Stimulated activated CD8-positive, alpha-beta memory T cell treated with anti-CD3 and anti-CD28 coated beads, Interleukin-12 subunit alpha, Interleukin-12 subunit beta, amount 100 ng/mL, for 1 hour (primary cell): ENCODE results near the gene EXT2.

Experiments used
- DNase-seq: peaks from one replicate; pipeline ENCODE4 v3.0.0-alpha.2; 2020; ENCODE audit warnings: low read depth

The EXT2 gene

GRCh38 chr11:44205352-44205751 is 109.9 kb downstream of the EXT2 start:
- DNase-seq = no peak

DNA sequence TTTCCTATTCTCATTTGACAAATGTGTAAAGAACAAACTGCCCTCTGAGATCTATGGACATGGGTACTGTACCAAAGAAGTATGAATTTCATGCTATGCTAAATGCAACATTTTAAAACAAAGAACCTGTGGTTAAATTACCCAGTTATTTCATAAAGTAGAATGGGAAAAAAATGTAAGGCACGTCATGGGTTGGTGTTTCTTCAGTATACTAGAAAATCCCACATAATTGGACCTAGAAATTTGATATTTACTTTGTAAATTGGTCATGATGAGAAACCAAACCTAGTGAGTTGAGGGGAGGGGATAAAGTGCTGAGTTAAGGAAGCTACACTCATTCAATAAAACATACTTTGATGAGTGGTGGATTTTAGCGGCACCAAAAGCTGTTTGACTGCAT is 110.4 kb downstream of the EXT2 start:
- no peak for DNase-seq

- no peak for DNase-seq
Observed at GRCh38 chr11:44207292-44207691, 111.8 kb downstream of the EXT2 start.

DNA sequence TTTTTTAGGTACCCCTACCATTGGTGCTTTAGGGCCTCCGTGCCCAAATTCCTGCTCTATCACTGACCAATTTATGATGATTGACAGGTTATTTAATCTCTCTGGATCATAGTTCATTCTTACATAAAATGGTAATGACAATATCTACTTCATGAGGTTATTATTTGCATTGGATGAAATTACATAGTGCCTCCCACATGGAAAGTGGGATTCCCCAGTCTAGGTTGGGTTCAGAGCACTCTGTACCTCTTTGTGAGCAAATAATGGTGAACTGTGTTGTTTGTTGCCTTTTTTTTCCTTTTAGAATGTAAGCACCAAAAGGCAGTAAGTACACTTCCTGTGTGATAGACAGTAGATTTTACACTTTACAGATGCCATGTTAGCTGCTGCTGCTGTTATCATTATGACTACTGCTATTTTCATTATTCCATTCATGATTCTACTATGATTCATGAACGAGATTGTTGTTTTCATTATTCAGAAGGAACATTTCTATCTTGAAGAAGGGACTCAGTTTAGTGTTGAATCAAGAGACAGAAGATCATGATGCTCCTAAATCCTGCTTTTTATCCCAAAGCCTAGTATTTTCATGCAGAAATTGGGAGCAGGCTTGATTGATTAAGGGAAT is 113.6 kb downstream of the EXT2 start:
- no peak for DNase-seq

- DNase-seq = no peak
Observed at GRCh38 chr11:44212128-44212527, 116.7 kb downstream of the EXT2 start.

DNA sequence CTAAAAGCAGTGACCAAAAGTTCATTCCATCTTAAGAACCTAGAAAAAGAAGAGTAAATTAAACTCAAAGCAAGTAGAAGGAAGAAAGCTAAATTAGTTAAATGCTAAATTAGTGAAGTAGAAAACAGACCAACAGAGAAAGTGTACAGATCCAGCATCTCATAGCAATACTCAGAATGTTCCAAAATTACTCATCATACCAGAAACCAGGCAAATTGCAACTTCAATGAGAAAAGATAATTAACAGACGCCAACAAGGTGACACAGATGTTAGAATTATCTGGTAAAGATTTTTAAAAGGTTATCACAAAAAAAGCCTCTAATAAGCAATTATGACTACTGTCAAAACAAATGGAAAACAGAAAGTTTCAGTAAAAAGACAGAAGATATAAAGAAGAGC is 117.7 kb downstream of the EXT2 start:
- no peak for DNase-seq

- DNase-seq = no peak
Observed at GRCh38 chr11:44217432-44217831, 122.0 kb downstream of the EXT2 start.

DNA sequence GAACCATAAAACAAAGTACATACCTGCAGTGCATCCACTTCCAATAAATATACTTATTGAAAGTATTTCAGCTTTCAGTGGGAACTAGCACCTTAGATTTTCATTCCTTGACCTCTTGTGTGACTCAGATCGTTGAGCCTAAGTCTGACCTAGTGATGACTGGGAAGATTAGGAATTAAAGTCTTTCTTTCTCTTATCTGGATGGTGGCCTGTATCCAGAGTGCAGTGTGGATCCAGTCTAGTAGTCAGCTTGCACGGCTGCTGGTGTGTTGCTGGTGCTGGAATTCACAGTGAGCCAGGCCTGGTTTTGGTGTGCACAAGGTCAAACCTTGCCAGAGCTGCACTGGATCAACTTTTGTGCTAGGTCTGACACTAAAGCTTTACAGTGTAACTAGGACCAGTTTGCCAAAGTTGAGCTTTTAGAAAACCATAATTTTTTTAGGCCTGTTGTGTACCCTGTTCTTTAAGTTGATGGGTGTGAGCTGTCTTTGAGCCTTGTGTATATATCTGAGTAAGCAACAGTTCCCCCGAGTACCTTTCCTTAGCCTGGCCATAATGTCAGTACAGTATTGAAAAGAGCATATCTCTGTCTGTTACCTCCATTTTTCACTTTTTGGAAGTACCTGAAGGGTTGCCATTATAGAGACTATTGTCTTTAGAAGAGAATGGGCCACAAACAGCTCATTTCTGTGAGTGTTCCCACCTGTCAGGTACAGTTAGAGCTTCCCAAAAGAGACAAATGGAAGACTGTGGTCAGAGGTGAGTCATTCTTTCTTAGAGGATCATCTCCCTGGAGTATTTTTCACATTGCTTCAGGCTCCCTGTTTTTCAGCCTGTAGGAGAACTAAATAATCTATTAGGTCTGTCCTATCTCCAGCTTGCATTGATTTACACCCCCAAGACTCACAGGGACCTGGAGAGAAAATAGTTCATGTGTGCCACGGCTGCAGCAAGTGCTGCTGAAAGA is 124.6 kb downstream of the EXT2 start:
- no peak for DNase-seq

DNA sequence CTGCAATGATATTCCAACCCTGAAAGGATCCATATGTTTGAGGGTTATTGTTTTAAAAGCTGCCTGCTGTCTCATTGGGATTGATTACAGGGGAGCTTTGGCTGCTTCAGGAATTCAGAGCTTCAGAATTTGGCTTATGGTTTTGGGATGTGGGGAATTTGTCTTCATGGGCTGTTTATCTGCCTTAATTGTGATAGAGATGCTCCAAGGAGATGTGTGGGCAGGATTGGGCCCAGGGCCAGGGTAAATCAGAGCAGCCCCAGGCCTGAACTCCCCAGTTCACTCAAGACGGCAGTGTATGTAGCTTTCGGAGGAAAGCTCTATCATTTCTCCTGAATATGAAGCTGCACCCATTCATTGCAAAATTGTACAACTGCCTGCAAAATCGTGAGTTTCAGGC is 126.0 kb downstream of the EXT2 start:
- no peak for DNase-seq

- no peak for DNase-seq
Observed at GRCh38 chr11:44221992-44222391, 126.5 kb downstream of the EXT2 start.

GRCh38 chr11:44223238-44223637 is 127.8 kb downstream of the EXT2 start:
- no peak for DNase-seq

DNA sequence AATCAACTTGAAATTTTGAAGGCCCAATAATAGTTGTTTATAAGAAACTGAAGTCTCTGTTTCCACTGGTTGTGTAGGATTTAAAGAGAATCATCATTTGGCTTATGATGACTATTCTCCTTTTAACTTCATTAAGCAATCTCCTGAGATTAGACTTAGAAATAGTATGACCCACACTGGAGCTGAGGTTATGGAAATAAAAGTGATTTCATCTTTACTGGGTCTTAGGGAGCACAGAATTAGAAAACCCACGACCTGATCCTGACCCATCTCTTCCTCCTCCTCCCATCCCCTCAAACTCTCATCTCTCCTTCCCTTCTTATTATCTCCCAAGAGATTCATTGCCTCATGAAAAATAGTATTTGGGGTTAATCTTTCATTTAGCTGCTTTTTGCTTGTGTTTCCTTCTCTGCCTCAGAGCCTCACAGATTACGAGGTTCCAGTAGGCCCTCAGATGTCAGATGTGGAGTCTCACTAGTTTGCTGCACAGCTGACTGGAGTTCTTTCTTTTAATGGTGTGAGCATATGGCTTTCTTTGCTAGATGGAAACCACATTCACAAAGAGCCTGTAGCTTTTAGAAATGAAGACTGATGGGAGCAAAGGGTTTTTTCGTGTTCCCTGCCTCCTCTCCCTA is 129.5 kb downstream of the EXT2 start:
- DNase-seq = no peak

- DNase-seq = no peak
Observed at GRCh38 chr11:44226490-44226889, 131.0 kb downstream of the EXT2 start.

DNA sequence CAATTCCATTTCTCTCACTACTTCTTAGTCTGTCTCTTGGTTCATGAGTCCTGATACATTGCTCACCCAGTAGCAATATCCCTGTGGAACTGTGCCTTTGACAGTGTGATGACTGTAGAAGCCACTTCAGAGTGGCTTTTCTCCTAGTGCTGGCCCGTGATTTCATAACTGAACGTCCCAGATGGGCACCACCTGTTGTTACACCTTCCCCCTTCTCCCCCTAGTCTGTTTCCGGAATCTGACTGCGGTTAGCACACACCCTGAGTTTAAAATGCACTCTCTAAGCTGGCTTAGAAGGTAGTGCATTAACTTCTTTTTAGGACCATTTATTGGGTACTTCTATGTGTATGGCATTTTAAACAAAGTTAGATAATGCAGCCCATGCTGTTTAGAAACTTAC is 131.5 kb downstream of the EXT2 start:
- no peak for DNase-seq

- DNase-seq = no peak
Observed at GRCh38 chr11:44228379-44228778, 132.9 kb downstream of the EXT2 start.

- DNase-seq = no peak
Observed at GRCh38 chr11:44229098-44229497, 133.6 kb downstream of the EXT2 start.

- no peak for DNase-seq
Observed at GRCh38 chr11:44229624-44230023, 134.1 kb downstream of the EXT2 start.

DNA sequence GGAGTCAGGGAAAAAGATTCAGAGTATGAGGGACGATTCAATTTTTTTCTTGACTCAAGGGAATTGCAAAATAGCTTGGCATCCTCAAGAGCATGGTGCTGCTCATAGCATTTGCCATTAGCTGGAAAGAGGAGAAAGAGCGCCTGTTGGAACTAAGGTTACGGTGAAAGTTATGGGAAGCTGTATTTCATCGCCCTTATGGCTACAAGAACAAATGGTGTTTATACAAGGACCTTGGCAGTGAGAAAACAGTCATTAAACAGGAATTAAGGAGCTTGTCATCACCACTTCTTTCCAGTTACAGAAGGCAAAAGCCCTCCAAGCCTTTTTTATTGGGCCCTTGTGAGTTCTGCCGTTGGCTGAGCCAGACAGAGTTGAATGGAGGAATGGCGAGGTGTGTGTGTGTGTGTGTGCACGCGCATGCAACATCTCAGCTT is 140.3 kb downstream of the EXT2 start:
- DNase-seq = no peak

- DNase-seq = no peak
Observed at GRCh38 chr11:44236296-44236695, 140.8 kb downstream of the EXT2 start.

GRCh38 chr11:44237156-44237555 is 141.7 kb downstream of the EXT2 start:
- no peak for DNase-seq

- DNase-seq = no peak
Observed at GRCh38 chr11:44241851-44242250, 146.4 kb downstream of the EXT2 start.

DNA sequence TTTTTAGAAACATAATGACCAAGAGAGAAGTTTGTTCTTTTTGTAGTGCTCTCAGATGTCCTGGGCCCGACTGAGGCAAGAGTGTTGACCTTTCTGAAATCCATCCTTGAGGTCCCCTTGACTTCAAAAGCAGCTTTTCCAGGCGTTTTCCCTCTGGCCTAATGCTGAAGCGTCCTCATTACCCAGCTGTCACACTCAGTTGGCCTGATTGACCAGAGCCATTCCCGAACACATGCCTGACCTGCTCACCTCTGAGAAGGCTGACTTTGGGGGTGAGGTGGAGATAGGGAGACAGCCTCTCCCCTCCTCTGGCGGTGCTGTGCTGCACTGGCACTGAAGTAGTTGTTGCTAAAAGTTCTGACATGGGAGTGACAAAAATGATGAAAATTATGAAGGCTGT is 147.6 kb downstream of the EXT2 start:
- DNase-seq = no peak
